Neural progenitor cell (in vitro differentiated cells): ENCODE results near the gene KRT33B. TPM values are rescaled to one million over a fixed set of nuclear protein-coding genes. Genes with fewer than 3 reads are reported as not detected.

ENCODE experiments used
- DNase-seq: peaks from one replicate; pipeline ENCODE4 v3.0.0-alpha.2; 2016; ENCODE audit warnings: low spot score
- H2AFZ ChIP-seq: fragments of 200-600 bp; sonication (generic); replicated peaks from 2 replicates; pipeline ENCODE4 v1.6.1; 2016; ENCODE audit warnings: antibody characterized with exemption
- H3F3A ChIP-seq: fragments of 200-600 bp; sonication (generic); 2 replicates; pipeline ENCODE4 v1.6.1; 2016; ENCODE audit warnings: antibody characterized with exemption, low read depth
- H3K27ac ChIP-seq: fragments of 200-600 bp; sonication (generic); 2 replicates; pipeline ENCODE4 v1.5.1; 2016; ENCODE audit warnings: mild to moderate bottlenecking
- H3K27me3 ChIP-seq: fragments of 200-600 bp; sonication (generic); 2 replicates; pipeline ENCODE4 v1.6.1; 2016; ENCODE audit warnings: mild to moderate bottlenecking, moderate library complexity
- H3K36me3 ChIP-seq: fragments of 200-600 bp; sonication (generic); 2 replicates; pipeline ENCODE4 v1.5.1; 2016
- H3K4me1 ChIP-seq: fragments of 200-600 bp; sonication (generic); 2 replicates; pipeline ENCODE4 v1.6.1; 2016; ENCODE audit warnings: mixed run types
- H3K4me2 ChIP-seq: fragments of 200-600 bp; sonication (generic); 2 replicates; pipeline ENCODE4 v1.6.1; 2016
- H3K4me3 ChIP-seq: fragments of 200-600 bp; sonication (generic); 2 replicates; pipeline ENCODE4 v1.5.1; 2016
- H3K79me2 ChIP-seq: fragments of 200-600 bp; sonication (generic); 2 replicates; pipeline ENCODE4 v1.6.1; 2016; ENCODE audit warnings: low read depth
- H3K9ac ChIP-seq: fragments of 200-600 bp; sonication (generic); 2 replicates; pipeline ENCODE4 v1.6.1; 2016
- H3K9me3 ChIP-seq: fragments of 200-600 bp; sonication (generic); 2 replicates; pipeline ENCODE4 v1.5.1; 2016; ENCODE audit warnings: low read depth
- H4K20me1 ChIP-seq: fragments of 200-600 bp; sonication (generic); 2 replicates; pipeline ENCODE4 v1.6.1; 2016; ENCODE audit warnings: low read depth
- H3K27ac Mint-ChIP-seq: 3 replicates; pipeline ENCODE4 v1.8.0; 2021; ENCODE audit warnings: mixed read lengths
- H3K27me3 Mint-ChIP-seq: 2 replicates; pipeline ENCODE4 v1.8.0; 2022; ENCODE audit warnings: low read depth, mild to moderate bottlenecking, inconsistent platforms, moderate library complexity, mixed read lengths; ENCODE audit not compliant: insufficient read depth
- H3K36me3 Mint-ChIP-seq: 3 replicates; pipeline ENCODE4 v1.8.0; 2021; ENCODE audit warnings: mixed read lengths
- H3K4me1 Mint-ChIP-seq: 3 replicates; pipeline ENCODE4 v1.8.0; 2021; ENCODE audit warnings: mixed read lengths
- H3K4me3 Mint-ChIP-seq: 3 replicates; pipeline ENCODE4 v1.8.0; 2021; ENCODE audit warnings: mild to moderate bottlenecking, moderate library complexity, mixed read lengths
- H3K9me3 Mint-ChIP-seq: 3 replicates; pipeline ENCODE4 v1.8.0; 2020; ENCODE audit warnings: mixed read lengths
- CTCF ChIP-seq: fragments of 200-600 bp; sonication (generic); IDR thresholded peaks from 2 replicates; pipeline ENCODE4 v1.5.1; 2017; ENCODE audit warnings: antibody characterized with exemption, mild to moderate bottlenecking
- EZH2 ChIP-seq: fragments of 200-600 bp; sonication (generic); IDR thresholded peaks from 2 replicates; pipeline ENCODE4 v1.6.1; 2017; ENCODE audit warnings: antibody characterized with exemption, mild to moderate bottlenecking, moderate library complexity
- EZH2phosphoT487 ChIP-seq: fragments of 200-600 bp; sonication (generic); IDR thresholded peaks from 2 replicates; pipeline ENCODE4 v1.6.1; 2017; ENCODE audit warnings: antibody characterized with exemption
- total RNA-seq: library from RNA; depleted of rRNA; stranded (reverse); fragments of >200 nt; gene quantifications from 2 replicates; pipeline ENCODE4 v1.2.3, GENCODE V29; 2015; ENCODE audit warnings: low replicate concordance

Gene KRT33B
- total RNA-seq, 1 donor from 2014 or later = not detected

- Histone ChIP-seq H3K4me3 (no peak overlapping the region), H3K4me1 (no peaks in the 10 kb centered on the region), H2AFZ (no peak overlapping the region), H3K4me2 (no peak overlapping the region), H4K20me1 (no peaks in the 10 kb centered on the region), H3F3A (no peaks in the 10 kb centered on the region), H3K36me3 (no peaks in the 10 kb centered on the region), H3K27me3 (no peaks in the 10 kb centered on the region), H3K9me3 (no peaks in the 10 kb centered on the region), H3K27ac (no peak overlapping the region), H3K79me2 (no peaks in the 10 kb centered on the region), H3K9ac (no peak overlapping the region)
- Mint-ChIP-seq H3K4me1 (peaks cover 8% of the 10 kb centered on the region), H3K27ac (no peak overlapping the region), H3K36me3 (no peaks in the 10 kb centered on the region), H3K9me3 (no peaks in the 10 kb centered on the region), H3K27me3 (peaks cover 7% of the 10 kb centered on the region), H3K4me3 (no peak overlapping the region)
- TF ChIP-seq EZH2 (no peak), CTCF (no peak), EZH2phosphoT487 (no peak)
- no peak for DNase-seq
These were observed 33.9 kb upstream of the KRT33B start for GRCh38 chr17:41403404-41404023.

- H3K4me1 Mint-ChIP-seq = peaks cover 8% of the 10 kb centered on the region
- no peak overlapping the region for H3K27ac Mint-ChIP-seq
- H3K4me3 ChIP-seq = no peak overlapping the region
These were observed 32.5 kb upstream of the KRT33B start for GRCh38 chr17:41402161-41402560.

GRCh38 chr17:41396996-41397660 lies 27.5 kb upstream of the KRT33B start, which contains the start of gene KRT31:
Gene KRT31, minus strand, starts transcription at chr17:41397608. Its CDS starts 69 bp downstream, at chr17:41397539.
- H3K27me3 ChIP-seq = no peaks in the 10 kb centered on the region
- H3K4me2 ChIP-seq = no peak within 1 kb of the TSS
- H3K4me1 Mint-ChIP-seq = no peaks in the 10 kb centered on the region
- H3K4me1 ChIP-seq = no peaks in the 10 kb centered on the region
- no peak within 1 kb of the TSS for H3K4me3 Mint-ChIP-seq
- H3K9me3 ChIP-seq = no peaks in the 10 kb centered on the region
- peaks cover 5% of the 10 kb centered on the region for H3K27me3 Mint-ChIP-seq
- no peak within 1 kb of the TSS for H3K4me3 ChIP-seq
- no peaks in the 10 kb centered on the region for H3K36me3 ChIP-seq
- H2AFZ ChIP-seq = no peak within 1 kb of the TSS
- DNase-seq = no peak
- no peak within 1 kb of the TSS for H3K27ac Mint-ChIP-seq
- H3K79me2 ChIP-seq = no peaks in the 10 kb centered on the region
- H3K27ac ChIP-seq = no peak within 1 kb of the TSS
- TF ChIP-seq CTCF (no peak), EZH2phosphoT487 (no peak), EZH2 (no peak)
- no peaks in the 10 kb centered on the region for H3K36me3 Mint-ChIP-seq
- no peaks in the 10 kb centered on the region for H3K9me3 Mint-ChIP-seq
- H3K9ac ChIP-seq = no peak within 1 kb of the TSS
- no peaks in the 10 kb centered on the region for H4K20me1 ChIP-seq
- H3F3A ChIP-seq = no peaks in the 10 kb centered on the region

More at GRCh38 chr17:41402161-41402560, 32.5 kb upstream of the KRT33B start:
- Histone ChIP-seq H2AFZ (no peak overlapping the region), H3K36me3 (no peaks in the 10 kb centered on the region), H4K20me1 (no peaks in the 10 kb centered on the region), H3K4me2 (no peak overlapping the region), H3K79me2 (no peaks in the 10 kb centered on the region), H3K27me3 (no peaks in the 10 kb centered on the region), H3K27ac (no peak overlapping the region), H3K4me1 (no peaks in the 10 kb centered on the region), H3F3A (no peaks in the 10 kb centered on the region), H3K9ac (no peak overlapping the region), H3K9me3 (no peaks in the 10 kb centered on the region)
- no peak for DNase-seq
- no peak for TF ChIP-seq EZH2phosphoT487
- TF ChIP-seq EZH2 = no peak
- no peak for TF ChIP-seq CTCF
- H3K27me3 Mint-ChIP-seq = peaks cover 9% of the 10 kb centered on the region
- H3K36me3 Mint-ChIP-seq = no peaks in the 10 kb centered on the region
- no peaks in the 10 kb centered on the region for H3K9me3 Mint-ChIP-seq
- no peak overlapping the region for H3K4me3 Mint-ChIP-seq
